K562 (cell line): ENCODE data around the gene MEX3A. TPM values are rescaled to one million over a fixed set of nuclear protein-coding genes. Genes with fewer than 3 reads are reported as not detected.

Experiments
- ATAC-seq: fragments of 200-7000 bp; cut with Tn5 transposase; 3 replicates; pipeline ENCODE4 v1.9.1; 2020; ENCODE audit warnings: moderate library complexity
- BruUV-seq: library from RNA; stranded (reverse); fragments of 400-500 nt; replicated peaks from 2 replicates; lab custom pipeline; 2021; lab: Mats Ljungman, UMichigan
- CTCF ChIA-PET: fragments of 300-600 bp; formaldehyde crosslinking; extraction: SDS; loops from one replicate; lab custom pipeline; 2021; ENCODE audit warnings: low intra/inter-chr PET ratio; lab: Yijun Ruan, JAX
- POLR2A ChIA-PET: fragments of 300-600, 350-650 bp; sonication (Branson Sonifier 250); formaldehyde crosslinking; extraction: SDS; loops from one replicate; lab custom pipeline; 2021; ENCODE audit warnings: antibody characterized with exemption, inconsistent platforms; lab: Yijun Ruan, JAX
- DNase-seq, 4 experiments: peaks; one replicate each; pipeline versions ENCODE4 v3.0.0 to v3.0.0-alpha.2; 2011 to 2018; ENCODE audit warnings: low spot score in 3 of 4, mixed read lengths in 3 of 4; ENCODE audit errors: extremely low read depth in 1 of 4
- FAIRE-seq: peaks from 2 replicates; lab custom pipeline; 2011; peaks lifted over from hg19 to GRCh38; lab: Jason Lieb, UNC
- H2AFZ ChIP-seq: 2 replicates; pipeline ENCODE4 v1.6.0; 2011; ENCODE audit warnings: low read depth, low read length, control low read depth, inconsistent platforms
- H3K27ac ChIP-seq: fragments of 200-600 bp; 3 replicates; pipeline ENCODE4 v1.8.0; 2011; ENCODE audit warnings: low read depth, mild to moderate bottlenecking, control low read depth, inconsistent platforms, low read length, moderate library complexity, mixed read lengths; ENCODE audit errors: extremely low read depth
- H3K27me3 ChIP-seq, 2 experiments: fragments of 300-600 bp in 1 of 2; 2 replicates in 1 of 2; 3 replicates in 1 of 2; pipeline versions ENCODE4 v1.6.0 to v1.8.0; 2011; ENCODE audit warnings: inconsistent platforms in 2 of 2, low read length in 2 of 2, mild to moderate bottlenecking in 1 of 2, mixed read lengths in 1 of 2, moderate library complexity in 1 of 2; ENCODE audit not compliant: control insufficient read depth in 2 of 2, insufficient read depth in 2 of 2
- H3K36me3 ChIP-seq: fragments of 300-600 bp; 3 replicates; pipeline ENCODE4 v1.8.0; 2011; ENCODE audit warnings: mild to moderate bottlenecking, low read length, inconsistent platforms; ENCODE audit not compliant: control insufficient read depth, insufficient read depth
- H3K4me1 ChIP-seq, 2 experiments: fragments of 200-600 bp in 1 of 2; replicated peaks in 1 of 2; 2 replicates in 1 of 2; 3 replicates in 1 of 2; pipeline versions ENCODE4 v1.5.1 to v1.8.0; 2011; ENCODE audit warnings: inconsistent platforms in 2 of 2, low read length in 2 of 2, mild to moderate bottlenecking in 1 of 2, mixed read lengths in 1 of 2, moderate library complexity in 1 of 2; ENCODE audit not compliant: control insufficient read depth in 2 of 2, insufficient read depth in 2 of 2
- H3K4me2 ChIP-seq: 2 replicates; pipeline ENCODE4 v1.6.1; 2011; ENCODE audit warnings: low read length, control low read depth, inconsistent platforms, mixed read lengths; ENCODE audit not compliant: insufficient read depth
- H3K4me3 ChIP-seq: fragments of 200-600 bp; sonication (generic), shearing (Covaris generic); 2 replicates; pipeline ENCODE4 v1.5.1; 2016; ENCODE audit warnings: control low read depth, inconsistent platforms
- H3K79me2 ChIP-seq: fragments of 200-600 bp; 3 replicates; pipeline ENCODE4 v1.8.0; 2011; ENCODE audit warnings: low read length, inconsistent platforms; ENCODE audit not compliant: control insufficient read depth, insufficient read depth
- H3K9ac ChIP-seq, 2 experiments: 2 replicates each; pipeline versions ENCODE4 v1.6.0 to v1.6.1; 2011; ENCODE audit warnings: low read depth in 2 of 2, low read length in 2 of 2, control low read depth in 1 of 2, inconsistent platforms in 1 of 2, mild to moderate bottlenecking in 1 of 2, mixed read lengths in 1 of 2; ENCODE audit not compliant: insufficient read depth in 1 of 2
- H3K9me1 ChIP-seq: one replicate; pipeline ENCODE4 v1.6.0; 2011; ENCODE audit warnings: inconsistent platforms, mild to moderate bottlenecking, low read length, moderate library complexity; ENCODE audit not compliant: control insufficient read depth, insufficient read depth
- H3K9me3 ChIP-seq: replicated peaks from 2 replicates; pipeline ENCODE4 v1.5.1; 2011; ENCODE audit warnings: low read depth, low read length, inconsistent platforms; ENCODE audit not compliant: control insufficient read depth, insufficient read depth
- H4K20me1 ChIP-seq: replicated peaks from 2 replicates; pipeline ENCODE4 v1.6.1; 2011; ENCODE audit warnings: low read length, inconsistent platforms, mixed read lengths; ENCODE audit not compliant: control insufficient read depth, insufficient read depth
- BHLHE40 ChIP-seq: IDR thresholded peaks from 2 replicates; pipeline ENCODE4 v1.6.1; 2011; ENCODE audit warnings: low read length, improper control_type of control experiment
- CLOCK ChIP-seq: fragments of 250-450 bp; sonication (Bioruptor Pico); IDR thresholded peaks from 2 replicates; pipeline ENCODE4 v1.4.0; 2020; ENCODE audit warnings: mild to moderate bottlenecking, moderate library complexity, borderline replicate concordance
- CTCF ChIP-seq, 3 experiments: IDR thresholded peaks in 2 of 3; conservative IDR thresholded peaks in 1 of 3; 2 replicates each; pipeline ENCODE4 v1.5.1; 2011 to 2012; ENCODE audit warnings: low read length in 3 of 3, mild to moderate bottlenecking in 3 of 3, control low read depth in 2 of 3, improper control_type of control experiment in 1 of 3, inconsistent platforms in 1 of 3, low read depth in 1 of 3, mixed read lengths in 1 of 3, moderate library complexity in 1 of 3; ENCODE audit not compliant: insufficient read depth in 2 of 3
- CXXC5 ChIP-seq: fragments of 250-450 bp; sonication (Bioruptor Pico); IDR thresholded peaks from 2 replicates; pipeline ENCODE4 v1.8.0; 2022; ENCODE audit warnings: inconsistent platforms, mild to moderate bottlenecking, moderate library complexity
- HCFC1 ChIP-seq: IDR thresholded peaks from 2 replicates; pipeline ENCODE4 v1.6.1; 2012; ENCODE audit warnings: low read depth, low read length, improper control_type of control experiment
- MEF2A ChIP-seq: IDR thresholded peaks from 2 replicates; pipeline ENCODE4 v1.6.1; 2011; ENCODE audit warnings: low read depth, mild to moderate bottlenecking, low read length, moderate library complexity; ENCODE audit not compliant: control insufficient read depth
- RFX1 ChIP-seq: fragments of 450-650 bp; IDR thresholded peaks from 2 replicates; pipeline ENCODE4 v1.6.1; 2016; ENCODE audit warnings: mild to moderate bottlenecking, moderate library complexity
- SMAD1 ChIP-seq: fragments of 150-350 bp; IDR thresholded peaks from 2 replicates; pipeline ENCODE4 v1.6.1; 2014; ENCODE audit warnings: low read length, low read depth; ENCODE audit not compliant: partially characterized antibody
- SMAD4 ChIP-seq: fragments of 250-450 bp; sonication (Bioruptor Pico); conservative IDR thresholded peaks from 2 replicates; pipeline ENCODE4 v1.8.0; 2021; ENCODE audit warnings: inconsistent platforms, mild to moderate bottlenecking, moderate library complexity
- STAG1 ChIP-seq: sonication (generic); formaldehyde crosslinking; IDR thresholded peaks from 2 replicates; pipeline ENCODE4 v1.5.0; 2020; ENCODE audit warnings: missing genetic modification reagents, borderline replicate concordance
- ZHX1 ChIP-seq: fragments of 150-350 bp; conservative IDR thresholded peaks from 2 replicates; pipeline ENCODE4 v1.6.1; 2014; ENCODE audit warnings: low read length
- ZKSCAN1 ChIP-seq: fragments of 150-350 bp; IDR thresholded peaks from 2 replicates; pipeline ENCODE4 v1.6.1; 2016; ENCODE audit warnings: low read depth, low read length
- ZNF24 ChIP-seq: fragments of 450-650 bp; IDR thresholded peaks from 2 replicates; pipeline ENCODE4 v1.6.1; 2016
- WGBS: fragments of 100-300 bp; shearing (Covaris generic); methylation state at CpG from one replicate; pipeline ENCODE4 v1.1.6; 2016; ENCODE audit warnings: low coverage, mixed read lengths; ENCODE audit not compliant: insufficient coverage; ENCODE audit errors: missing lambda C conversion rate; 5-methylcytosine and 5-hydroxymethylcytosine counted together
- in situ Hi-C: fragments of 300-500 bp; cut with MboI; formaldehyde crosslinking; loops from 4 replicates; pipeline ENCODE4 v1.15.0; 2018; ENCODE audit warnings: inconsistent platforms, mixed read lengths
- intact Hi-C: fragments of 100-400 bp; cut with micrococcal nuclease; formaldehyde crosslinking; loops from 2 replicates; pipeline ENCODE4 v1.14.2; 2022
- polyA plus RNA-seq, 8 experiments: library from polyadenylated mRNA; depleted of rRNA in 4 of 8; stranded (reverse) in 5 of 8; unstranded in 3 of 8; fragments of >200 nt; fragmentation: Nextera tagmentation in 2 of 8; fragmentation: Illumina TruSeq in 1 of 8; extraction: Ambion mirVana in 2 of 8; extraction: Trizol in 1 of 8; gene quantifications; 2 replicates each; pipeline versions ENCODE4 v1.2.1 to v1.2.3, GENCODE V29; 2011 to 2014; ENCODE audit warnings: inconsistent platforms in 1 of 8, missing spikeins in 1 of 8
- total RNA-seq, 7 experiments: library from RNA; depleted of rRNA in 6 of 7; stranded (reverse); fragments of >200 nt in 6 of 7; fragmentation: Illumina TruSeq in 2 of 7; extraction: Trizol in 2 of 7; gene quantifications; 2 replicates each; pipeline versions ENCODE4 v1.2.1 to v1.2.3, GENCODE V29; 2011 to 2021; ENCODE audit warnings: low replicate concordance in 1 of 7

Gene MEX3A
- total and polyA plus RNA-seq, 9 of the 15 experiments (the other 6 are each of a cell fraction or from before 2014, with no cell fraction given), result 0.36 to 13.7 (median 5.2) TPM

GRCh38 chr1:156096640-156097391 is 14.6 kb upstream of the MEX3A start:
- BruUV-seq, result no TSS peak
- H2AFZ ChIP-seq, result no peak overlapping the region
- ATAC-seq (peak; percentile 100), DNase-seq (peak; percentile 86 to 88 (median 86)), FAIRE-seq (peak; percentile 88)
- no peaks in the 10 kb centered on the region for H4K20me1 ChIP-seq
- CTCF ChIA-PET, result interaction anchor here (0.6 to 3.4 kb wide), 8 partner anchors 26 to 846 kb away, joined by 3 to 71 read pairs (median 4); no protein-coding TSS in a partner anchor
- H3K4me2 ChIP-seq, result no peak overlapping the region
- H3K9ac ChIP-seq, result no peak overlapping the region
- POLR2A ChIA-PET, result interaction anchor here (0.6 to 12.5 kb wide), 11 partner anchors 8 to 349 kb away, joined by 3 to 164 read pairs (median 5); partner anchors contain the start of gene LMNA
- 25% methylated on average over 13 of the region's 14 CpGs for WGBS
- intact Hi-C loops (loop anchor here (1.0 to 10.0 kb wide), 3 partner anchors 33 to 348 kb away; no protein-coding TSS in a partner anchor), in situ Hi-C loops (no loop called here)
- H3K79me2 ChIP-seq, result no peaks in the 10 kb centered on the region
- H3K9me1 ChIP-seq, result no peaks in the 10 kb centered on the region
- no peak overlapping the region for H3K4me3 ChIP-seq
- H3K9me3 ChIP-seq, result no peaks in the 10 kb centered on the region
- H3K27me3 ChIP-seq, result no peaks in the 10 kb centered on the region
- H3K36me3 ChIP-seq, result no peaks in the 10 kb centered on the region
- peaks cover 0 to 3% of the 10 kb centered on the region in 2 experiments; a peak in 2 of 5 replicates for H3K4me1 ChIP-seq
- no peak overlapping the region for H3K27ac ChIP-seq
- TF ChIP-seq SMAD4 (CRISPR knock-in tag) (0 out of 2 replicates have a peak, but pooled peaks have one; percentile 45), ZNF24 (peak; percentile 64; the same call in 1 of the 2 replicates), ZHX1 (no peak), ZKSCAN1 (0 out of 2 replicates have a peak, but pooled peaks have one; percentile 41), RFX1 (peak; percentile 91), STAG1 (CRISPR knock-in tag) (peak; percentile 73; the same call in 1 of the 2 replicates), BHLHE40 (peak; percentile 50), CLOCK (CRISPR knock-in tag) (no peak), CTCF (IDR thresholded peaks at IDR 0.05 in 2 of 3, conservative IDR thresholded peaks at IDR 0.05 in 1 of 3; ENCODE audit: insufficient read depth in 2 of 3, low read depth in 1 of 3, low read length in 3 of 3) (peak; percentile 94 to 98 (median 95)), MEF2A (no peak), SMAD1 (peak; percentile 34), HCFC1 (peak; percentile 29; the same call in 1 of the 2 replicates), CXXC5 (peak; percentile 34; the same call in 1 of the 2 replicates)
